Amniotic stem cell (primary cell): Measurements from ENCODE around the gene HAND2.

ENCODE experiments used
- DNase-seq: peaks from one replicate; lab custom pipeline; 2025; lab: John Stamatoyannopoulos, UW

Gene HAND2

GRCh38 chr4:173519111-173520101, 10.6 kb downstream of the HAND2 start:
- no peak for DNase-seq

- no peak for DNase-seq
Measured at GRCh38 chr4:173518425-173519102, 11.5 kb downstream of the HAND2 start.

- DNase-seq, result no peak
Measured at GRCh38 chr4:173517781-173518424, 12.1 kb downstream of the HAND2 start.

- no peak for DNase-seq
Measured at GRCh38 chr4:173516621-173517524, 13.2 kb downstream of the HAND2 start.

GRCh38 chr4:173515458-173515857, 14.6 kb downstream of the HAND2 start:
- no peak for DNase-seq

- no peak for DNase-seq
Measured at GRCh38 chr4:173514641-173515217, 15.3 kb downstream of the HAND2 start.

GRCh38 chr4:173513651-173514050, 16.4 kb downstream of the HAND2 start:
- no peak for DNase-seq

- no peak for DNase-seq
Measured at GRCh38 chr4:173511787-173512361, 18.2 kb downstream of the HAND2 start.

- DNase-seq, result no peak
Measured at GRCh38 chr4:173509036-173510001, 20.7 kb downstream of the HAND2 start.

GRCh38 chr4:173508386-173509035, 21.5 kb downstream of the HAND2 start:
- no peak for DNase-seq

- DNase-seq, result no peak
Measured at GRCh38 chr4:173507471-173508385, 22.3 kb downstream of the HAND2 start.

GRCh38 chr4:173506597-173507211, 23.3 kb downstream of the HAND2 start:
- DNase-seq, result no peak

- DNase-seq, result peak; percentile 25
Measured at GRCh38 chr4:173505924-173506518, 24.0 kb downstream of the HAND2 start.

GRCh38 chr4:173504181-173504503, 25.9 kb downstream of the HAND2 start:
- DNase-seq, result no peak

GRCh38 chr4:173503330-173504180, 26.5 kb downstream of the HAND2 start:
- no peak for DNase-seq

GRCh38 chr4:173502282-173502681, 27.7 kb downstream of the HAND2 start:
- no peak for DNase-seq
